ENCODE data around the gene NR6A1. TPM values are rescaled to one million over a fixed set of nuclear protein-coding genes. Genes with fewer than 3 reads are reported as not detected.

NR6A1 gene
- total RNA-seq, 1 experiment from 2014 or later, result 99.3 TPM

GRCh38 chr9:124742940-124743339, 28.2 kb downstream of the NR6A1 start:
- Histone ChIP-seq H3T11ph (ENCODE audit: low read length) (no peak overlapping the region), H4K91ac (ENCODE audit: insufficient read length, low read depth, low read length) (no peak overlapping the region), H3K4me2 (ENCODE audit: insufficient read depth, insufficient read length, low read length) (no peak overlapping the region), H3K23me2 (ENCODE audit: insufficient read length, low read depth, low read length, poor library complexity, severe bottlenecking) (no peaks in the 10 kb centered on the region), H3K27me3 (ENCODE audit: insufficient read depth, low read length) (no peaks in the 10 kb centered on the region), H3K9me3 (ENCODE audit: control insufficient read depth, low read depth, low read length) (no peaks in the 10 kb centered on the region), H3K4me1 (ENCODE audit: insufficient read depth, low read length) (peaks cover 4% of the 10 kb centered on the region; the same call in 1 of the 2 replicates), H2AFZ (ENCODE audit: low read length) (no peak overlapping the region), H3K27ac (ENCODE audit: insufficient read length, low read depth, low read length) (no peak overlapping the region), H3K4ac (ENCODE audit: low read depth, low read length) (no peak overlapping the region), H4K20me1 (ENCODE audit: control insufficient read depth, insufficient read depth, insufficient read length) (no peaks in the 10 kb centered on the region), H2AK5ac (ENCODE audit: insufficient read length, low read length) (no peak overlapping the region), H3K79me2 (ENCODE audit: insufficient read depth, low read length) (peaks cover 15% of the 10 kb centered on the region; the same call in 1 of the 2 replicates), H2BK120ac (ENCODE audit: low read depth, low read length, poor library complexity, severe bottlenecking) (no peak overlapping the region), H3K79me1 (ENCODE audit: insufficient read depth, low read depth, low read length, poor library complexity, severe bottlenecking) (peaks cover 3% of the 10 kb centered on the region), H3K14ac (ENCODE audit: insufficient read depth, low read length) (no peak overlapping the region), H3K56ac (ENCODE audit: insufficient read length, low read depth, low read length) (no peak overlapping the region), H2BK20ac (ENCODE audit: low read depth, low read length, poor library complexity, severe bottlenecking) (no peak overlapping the region), H4K8ac (replicated peaks; ENCODE audit: insufficient read length, low read depth, low read length) (no peak overlapping the region), H3K23ac (ENCODE audit: insufficient read length, low read depth, low read length) (no peak overlapping the region), H4K5ac (ENCODE audit: insufficient read length, low read depth, low read length) (no peak overlapping the region), H2BK5ac (ENCODE audit: insufficient read length, low read length) (no peak overlapping the region), H3K18ac (ENCODE audit: insufficient read length, low read depth, low read length) (no peak overlapping the region), H3K9ac (ENCODE audit: extremely low read depth, insufficient read length, low read length) (no peak overlapping the region), H2BK15ac (ENCODE audit: low read depth, low read length) (no peak overlapping the region), H2BK12ac (ENCODE audit: insufficient read length, low read depth, low read length) (no peak overlapping the region)
- Mint-ChIP-seq H3K27me3 (ENCODE audit: low read depth) (no peaks in the 10 kb centered on the region), H3K27ac (peak overlapping the region; percentile 39 to 87 (median 57); a peak in 4 of 7 replicates), H3K4me1 (peaks cover 23 to 25% of the 10 kb centered on the region in 2 experiments), H3K36me3 (ENCODE audit: insufficient read depth in 1 of 3, low read depth in 3 of 3) (peaks cover 0 to 8% (median 5%) of the 10 kb centered on the region in 3 experiments; a peak in 4 of 7 replicates), H3K9me3 (no peaks in the 10 kb centered on the region), H3K4me3 (no peak overlapping the region; a peak in 1 of 5 replicates)
- TF ChIP-seq CTCF (conservative IDR thresholded peaks at IDR 0.05), result no peak
- DNase-seq, result no peak

All from H9 (cell line).